Measurements from ENCODE around the gene HRG. TPM values are rescaled to one million over a fixed set of nuclear protein-coding genes. Genes with fewer than 3 reads are reported as not detected.

Gene HRG
- polyA plus RNA-seq, 3 donors = not detected

DNA sequence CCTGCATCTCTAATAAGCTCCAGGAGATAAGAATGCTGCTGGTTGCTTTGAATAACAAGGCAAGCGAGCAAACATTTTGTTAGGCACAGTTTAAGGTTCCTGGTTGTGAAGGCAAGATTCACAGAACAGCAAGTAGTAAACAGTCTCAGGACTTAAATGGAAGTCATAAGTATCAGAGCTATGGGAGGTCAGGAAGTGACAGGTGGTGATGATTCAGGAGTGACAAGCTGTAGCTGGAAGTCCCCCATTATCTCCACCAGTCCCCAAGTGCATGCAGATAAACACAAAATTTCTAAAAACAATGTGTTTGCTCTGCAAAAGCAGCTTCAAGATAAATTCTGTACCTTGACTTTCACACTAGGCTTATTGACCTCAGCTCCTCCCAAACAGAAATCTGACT, 22.3 kb upstream of the HRG start:
- Histone ChIP-seq H3K79me2 (ENCODE audit: insufficient read depth, low read length) (no peaks in the 10 kb centered on the region), H2AFZ (ENCODE audit: insufficient read depth, low read depth, low read length, poor library complexity, severe bottlenecking) (no peak overlapping the region), H3K4me1 (ENCODE audit: control insufficient read depth in 1 of 2, insufficient read depth in 2 of 2, low read length in 2 of 2) (no peaks in the 10 kb centered on the region), H3K27me3 (ENCODE audit: control insufficient read depth in 2 of 2, insufficient read depth in 2 of 2, low read length in 2 of 2) (peaks cover 0 to 2% of the 10 kb centered on the region in 2 donors), H4K20me1 (ENCODE audit: insufficient read depth, low read length) (no peaks in the 10 kb centered on the region), H3K4me2 (replicated peaks; ENCODE audit: extremely low read depth, low read length, poor library complexity, severe bottlenecking) (no peak overlapping the region), H3K4me3 (replicated peaks in 1 of 3; ENCODE audit: low read depth in 2 of 3, low read length in 3 of 3) (no peak overlapping the region), H3K36me3 (replicated peaks in 1 of 2; ENCODE audit: control insufficient read depth in 1 of 2, insufficient read depth in 2 of 2, low read length in 2 of 2) (no peaks in the 10 kb centered on the region), H3K9me3 (replicated peaks in 1 of 2; ENCODE audit: control insufficient read depth in 1 of 2, insufficient read depth in 1 of 2, low read length in 2 of 2) (no peaks in the 10 kb centered on the region), H3K27ac (ENCODE audit: low read depth in 1 of 2, low read length in 2 of 2) (no peak overlapping the region), H3K9ac (ENCODE audit: insufficient read depth, low read length, poor library complexity, severe bottlenecking) (no peak overlapping the region)
- H3K4me1 Mint-ChIP-seq = no peaks in the 10 kb centered on the region
- WGBS (ENCODE audit: insufficient coverage) = 100% methylated on average over 1 of the region's 1 CpG
- intact Hi-C loops (cut with micrococcal nuclease) = no loop called here
- H3K27me3 Mint-ChIP-seq (ENCODE audit: low read depth in 3 of 3) = peaks cover 3 to 16% (median 13%) of the 10 kb centered on the region in 3 donors
- H3K36me3 Mint-ChIP-seq = no peaks in the 10 kb centered on the region
- no peak for DNase-seq
- no peak overlapping the region for H3K4me3 Mint-ChIP-seq
- peaks cover 0 to 4% (median 2%) of the 10 kb centered on the region in 7 donors for H3K9me3 Mint-ChIP-seq
- no peak overlapping the region for H3K27ac Mint-ChIP-seq
- TF ChIP-seq, protein P1, sequence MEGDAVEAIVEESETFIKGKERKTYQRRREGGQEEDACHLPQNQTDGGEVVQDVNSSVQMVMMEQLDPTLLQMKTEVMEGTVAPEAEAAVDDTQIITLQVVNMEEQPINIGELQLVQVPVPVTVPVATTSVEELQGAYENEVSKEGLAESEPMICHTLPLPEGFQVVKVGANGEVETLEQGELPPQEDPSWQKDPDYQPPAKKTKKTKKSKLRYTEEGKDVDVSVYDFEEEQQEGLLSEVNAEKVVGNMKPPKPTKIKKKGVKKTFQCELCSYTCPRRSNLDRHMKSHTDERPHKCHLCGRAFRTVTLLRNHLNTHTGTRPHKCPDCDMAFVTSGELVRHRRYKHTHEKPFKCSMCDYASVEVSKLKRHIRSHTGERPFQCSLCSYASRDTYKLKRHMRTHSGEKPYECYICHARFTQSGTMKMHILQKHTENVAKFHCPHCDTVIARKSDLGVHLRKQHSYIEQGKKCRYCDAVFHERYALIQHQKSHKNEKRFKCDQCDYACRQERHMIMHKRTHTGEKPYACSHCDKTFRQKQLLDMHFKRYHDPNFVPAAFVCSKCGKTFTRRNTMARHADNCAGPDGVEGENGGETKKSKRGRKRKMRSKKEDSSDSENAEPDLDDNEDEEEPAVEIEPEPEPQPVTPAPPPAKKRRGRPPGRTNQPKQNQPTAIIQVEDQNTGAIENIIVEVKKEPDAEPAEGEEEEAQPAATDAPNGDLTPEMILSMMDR (IDR thresholded peaks at IDR 0.05) = no peak

DNA sequence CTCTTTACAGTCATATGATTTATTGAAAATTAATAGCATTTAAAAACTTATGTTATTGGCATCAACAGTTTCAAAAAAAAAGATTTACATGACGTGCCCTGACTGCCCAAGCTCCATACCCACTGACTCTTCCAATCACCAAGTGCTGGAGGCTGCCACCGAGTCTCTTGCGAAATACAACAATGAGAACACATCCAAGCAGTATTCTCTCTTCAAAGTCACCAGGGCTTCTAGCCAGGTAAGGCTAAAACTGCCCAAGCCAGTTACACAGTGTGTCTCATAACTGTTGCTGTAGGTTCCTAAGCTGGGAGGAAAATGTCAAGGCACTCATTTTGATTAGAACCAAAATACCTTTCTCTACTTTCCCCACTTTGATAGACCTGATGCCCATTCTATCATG, 21.1 kb upstream of the HRG start:
- TF ChIP-seq, protein P1 (IDR thresholded peaks at IDR 0.05) = no peak
- Mint-ChIP-seq H3K27ac (no peak overlapping the region), H3K9me3 (peaks cover 0 to 2% (median 0%) of the 10 kb centered on the region in 7 donors), H3K4me1 (no peaks in the 10 kb centered on the region), H3K27me3 (ENCODE audit: low read depth in 3 of 3) (peaks cover 2 to 20% (median 12%) of the 10 kb centered on the region in 3 donors), H3K4me3 (no peak overlapping the region), H3K36me3 (no peaks in the 10 kb centered on the region)
- H4K20me1 ChIP-seq (ENCODE audit: insufficient read depth, low read length) = no peaks in the 10 kb centered on the region
- no peak overlapping the region for H2AFZ ChIP-seq (ENCODE audit: insufficient read depth, low read depth, low read length, poor library complexity, severe bottlenecking)
- H3K27me3 ChIP-seq (ENCODE audit: control insufficient read depth in 2 of 2, insufficient read depth in 2 of 2, low read length in 2 of 2) = peaks cover 0 to 2% of the 10 kb centered on the region in 2 donors
- no peak for DNase-seq
- H3K27ac ChIP-seq (ENCODE audit: low read depth in 1 of 2, low read length in 2 of 2) = no peak overlapping the region
- no peaks in the 10 kb centered on the region for H3K79me2 ChIP-seq (ENCODE audit: insufficient read depth, low read length)
- H3K4me1 ChIP-seq (ENCODE audit: control insufficient read depth in 1 of 2, insufficient read depth in 2 of 2, low read length in 2 of 2) = no peaks in the 10 kb centered on the region
- 100% methylated on average over 3 of the region's 3 CpGs for WGBS (ENCODE audit: insufficient coverage)
- H3K36me3 ChIP-seq (replicated peaks in 1 of 2; ENCODE audit: control insufficient read depth in 1 of 2, insufficient read depth in 2 of 2, low read length in 2 of 2) = no peaks in the 10 kb centered on the region
- no peaks in the 10 kb centered on the region for H3K9me3 ChIP-seq (replicated peaks in 1 of 2; ENCODE audit: control insufficient read depth in 1 of 2, insufficient read depth in 1 of 2, low read length in 2 of 2)
- H3K4me3 ChIP-seq (replicated peaks in 1 of 3; ENCODE audit: low read depth in 2 of 3, low read length in 3 of 3) = no peak overlapping the region
- intact Hi-C loops (cut with micrococcal nuclease) = no loop called here
- H3K9ac ChIP-seq (ENCODE audit: insufficient read depth, low read length, poor library complexity, severe bottlenecking) = no peak overlapping the region
- no peak overlapping the region for H3K4me2 ChIP-seq (replicated peaks; ENCODE audit: extremely low read depth, low read length, poor library complexity, severe bottlenecking)
